Measurements from ENCODE around the gene UMAD1. TPM values are rescaled to one million over a fixed set of nuclear protein-coding genes. Genes with fewer than 3 reads are reported as not detected.

The UMAD1 gene
- total and polyA plus RNA-seq, 2 experiments from 2014 or later, result 8.4 to 12.4 TPM

DNA sequence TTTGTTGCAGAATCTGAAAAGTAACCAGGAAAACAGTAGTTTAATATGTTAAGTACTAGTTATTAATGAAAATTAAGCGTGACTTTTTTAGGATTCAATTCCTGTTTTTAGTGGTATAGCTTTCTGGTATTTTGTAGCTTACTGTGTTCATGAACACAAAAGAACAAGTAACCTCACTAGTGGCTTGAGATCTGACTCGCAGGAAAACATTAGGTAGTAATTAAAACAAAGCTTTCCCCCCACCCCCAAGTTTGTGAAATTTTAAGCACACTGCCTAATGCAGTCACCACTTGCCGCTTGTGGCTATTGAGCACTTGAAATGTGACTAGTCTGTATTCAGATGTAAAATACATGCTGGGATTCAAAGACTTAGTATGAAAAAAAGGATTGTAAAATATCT is 180.4 kb downstream of the UMAD1 start:
- TF ChIP-seq NANOG (IDR thresholded peaks at IDR 0.05; ENCODE audit: borderline replicate concordance), result peak; percentile 74; the same call in 1 of the 2 replicates
- TF ChIP-seq JUNB (IDR thresholded peaks at IDR 0.05; ENCODE audit: unreplicated experiment), result no peak
- peaks cover 42% of the 10 kb centered on the region for H3K4me1 Mint-ChIP-seq

DNA sequence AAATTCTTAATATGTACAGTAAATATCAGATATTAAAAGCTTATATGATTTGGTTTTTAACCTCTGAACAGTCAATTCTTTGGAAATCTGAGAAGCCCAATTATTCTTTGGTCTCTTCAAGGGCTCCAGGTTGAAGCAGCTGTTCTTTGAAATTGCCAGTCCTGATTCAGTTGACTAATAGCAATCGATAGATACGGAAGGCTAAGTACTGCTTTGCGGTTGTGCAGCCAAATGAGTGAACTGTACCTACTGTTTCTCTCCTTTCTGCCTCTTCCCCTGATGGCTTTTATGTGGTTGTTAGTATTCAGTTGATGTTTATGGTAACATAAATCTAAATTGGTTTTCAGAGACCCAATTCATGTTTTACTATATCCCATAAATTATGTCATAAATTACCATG is 181.0 kb downstream of the UMAD1 start:
- H3K4me3 Mint-ChIP-seq, result no peak overlapping the region
- peak; percentile 30 for DNase-seq (ENCODE audit: low spot score)
- no peaks in the 10 kb centered on the region for H3K79me2 ChIP-seq (replicated peaks; ENCODE audit: insufficient read depth)
- H3K4me1 Mint-ChIP-seq, result peaks cover 42% of the 10 kb centered on the region
- peaks cover 3% of the 10 kb centered on the region for H3K9me3 Mint-ChIP-seq
- H3K4me3 ChIP-seq, result no peak overlapping the region
- peaks cover 4% of the 10 kb centered on the region for H3K27me3 Mint-ChIP-seq (ENCODE audit: insufficient read depth, low read depth, poor library complexity)
- peaks cover 42% of the 10 kb centered on the region for H3K4me1 ChIP-seq (ENCODE audit: insufficient read depth)
- H3K27ac Mint-ChIP-seq, result 0 out of 2 replicates have a peak overlapping the region, but pooled peaks have one; percentile 6
- H3K36me3 Mint-ChIP-seq (ENCODE audit: low read depth), result peaks cover 12% of the 10 kb centered on the region
- no peaks in the 10 kb centered on the region for H3F3A ChIP-seq (replicated peaks; ENCODE audit: low read depth)
- ATAC-seq, result peak; percentile 62; the same call in 2 of the 3 replicates
- H4K20me1 ChIP-seq (replicated peaks; ENCODE audit: insufficient read depth), result no peaks in the 10 kb centered on the region
- no peaks in the 10 kb centered on the region for H3K36me3 ChIP-seq (ENCODE audit: insufficient read depth)
- peak overlapping the region; percentile 37 for H3K4me2 ChIP-seq
- no peak overlapping the region for H2AFZ ChIP-seq
- H3K27ac ChIP-seq (ENCODE audit: low read depth), result no peak overlapping the region
- no peaks in the 10 kb centered on the region for H3K9me2 ChIP-seq (ENCODE audit: insufficient read depth)
- H3K27me3 ChIP-seq (ENCODE audit: insufficient read depth), result no peaks in the 10 kb centered on the region
- TF ChIP-seq ZNF331 (CRISPR knock-in tag; IDR thresholded peaks at IDR 0.05; ENCODE audit: low read depth) (no peak), ETS1 (IDR thresholded peaks at IDR 0.05) (no peak), STAT1 (IDR thresholded peaks at IDR 0.05; ENCODE audit: unreplicated experiment) (no peak), ZNF114 (CRISPR knock-in tag; IDR thresholded peaks at IDR 0.05) (no peak), CREB1 (CRISPR knock-in tag; IDR thresholded peaks at IDR 0.05; ENCODE audit: low read depth) (no peak), JUNB (IDR thresholded peaks at IDR 0.05; ENCODE audit: unreplicated experiment) (no peak), NANOG (IDR thresholded peaks at IDR 0.05; ENCODE audit: borderline replicate concordance) (no peak), POLR2AphosphoS5 (IDR thresholded peaks at IDR 0.05; ENCODE audit: low read depth) (no peak), REST (IDR thresholded peaks at IDR 0.05; ENCODE audit: unreplicated experiment) (no peak)
- TF ChIP-seq, protein P1, sequence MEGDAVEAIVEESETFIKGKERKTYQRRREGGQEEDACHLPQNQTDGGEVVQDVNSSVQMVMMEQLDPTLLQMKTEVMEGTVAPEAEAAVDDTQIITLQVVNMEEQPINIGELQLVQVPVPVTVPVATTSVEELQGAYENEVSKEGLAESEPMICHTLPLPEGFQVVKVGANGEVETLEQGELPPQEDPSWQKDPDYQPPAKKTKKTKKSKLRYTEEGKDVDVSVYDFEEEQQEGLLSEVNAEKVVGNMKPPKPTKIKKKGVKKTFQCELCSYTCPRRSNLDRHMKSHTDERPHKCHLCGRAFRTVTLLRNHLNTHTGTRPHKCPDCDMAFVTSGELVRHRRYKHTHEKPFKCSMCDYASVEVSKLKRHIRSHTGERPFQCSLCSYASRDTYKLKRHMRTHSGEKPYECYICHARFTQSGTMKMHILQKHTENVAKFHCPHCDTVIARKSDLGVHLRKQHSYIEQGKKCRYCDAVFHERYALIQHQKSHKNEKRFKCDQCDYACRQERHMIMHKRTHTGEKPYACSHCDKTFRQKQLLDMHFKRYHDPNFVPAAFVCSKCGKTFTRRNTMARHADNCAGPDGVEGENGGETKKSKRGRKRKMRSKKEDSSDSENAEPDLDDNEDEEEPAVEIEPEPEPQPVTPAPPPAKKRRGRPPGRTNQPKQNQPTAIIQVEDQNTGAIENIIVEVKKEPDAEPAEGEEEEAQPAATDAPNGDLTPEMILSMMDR (conservative IDR thresholded peaks at IDR 0.05; ENCODE audit: low read depth in 2 of 2), result no peak

More for the DNA sequence above, 180.4 kb downstream of the UMAD1 start:
- ATAC-seq (peak; percentile 86), DNase-seq (ENCODE audit: low spot score) (peak; percentile 49)
- peak overlapping the region; percentile 11; the same call in 1 of the 2 replicates for H3K27ac ChIP-seq (ENCODE audit: low read depth)
- Mint-ChIP-seq H3K4me3 (peak overlapping the region; percentile 46), H3K27me3 (ENCODE audit: insufficient read depth, low read depth, poor library complexity) (peaks cover 4% of the 10 kb centered on the region), H3K36me3 (ENCODE audit: low read depth) (peaks cover 6% of the 10 kb centered on the region), H3K27ac (peak overlapping the region; percentile 44), H3K9me3 (peaks cover 3% of the 10 kb centered on the region)
- peak overlapping the region; percentile 37 for H3K4me2 ChIP-seq
- no peaks in the 10 kb centered on the region for H3K9me2 ChIP-seq (ENCODE audit: insufficient read depth)
- no peaks in the 10 kb centered on the region for H4K20me1 ChIP-seq (replicated peaks; ENCODE audit: insufficient read depth)
- no peaks in the 10 kb centered on the region for H3F3A ChIP-seq (replicated peaks; ENCODE audit: low read depth)
- peaks cover 42% of the 10 kb centered on the region for H3K4me1 ChIP-seq (ENCODE audit: insufficient read depth)
- H3K79me2 ChIP-seq (replicated peaks; ENCODE audit: insufficient read depth), result no peaks in the 10 kb centered on the region
- peak overlapping the region; percentile 6; the same call in 1 of the 2 replicates for H3K4me3 ChIP-seq
- no peak overlapping the region for H2AFZ ChIP-seq
- no peaks in the 10 kb centered on the region for H3K36me3 ChIP-seq (ENCODE audit: insufficient read depth)
- H3K27me3 ChIP-seq (ENCODE audit: insufficient read depth), result no peaks in the 10 kb centered on the region
